ENCODE results near the gene GCH1. TPM values are rescaled to one million over a fixed set of nuclear protein-coding genes. Genes with fewer than 3 reads are reported as not detected.
"Not testable (repeated sequence)": the region's sequence is repeated elsewhere in the genome, so short reads cannot be mapped to it uniquely, and the experiment has no call there.

GCH1 gene
- total RNA-seq, 4 donors from 2014 or later: 2.2 to 5.0 (median 3.7) TPM

GRCh38 chr14:54877015-54877702 lies 25.5 kb downstream of the GCH1 start:
- peaks cover 0 to 13% (median 0%) of the 10 kb centered on the region in 3 donors for H3K4me1 ChIP-seq
- 78 to 90% methylated on average over 2 to 5 of the region's 5 CpGs for WGBS, 2 donors (ENCODE audit: low coverage in 1 of 2)
- no peaks in the 10 kb centered on the region for H3K36me3 ChIP-seq
- TF ChIP-seq CTCF (IDR thresholded peaks at IDR 0.05): no peak
- no peak overlapping the region for H3K27ac ChIP-seq
- no peaks in the 10 kb centered on the region for H3K27me3 ChIP-seq
- H3K4me3 ChIP-seq: no peak overlapping the region
- ATAC-seq: no peak
- H3K9me3 ChIP-seq: no peaks in the 10 kb centered on the region

- WGBS, 2 donors (ENCODE audit: low coverage in 1 of 2): 96 to 100% methylated on average over 1 to 2 of the region's 2 CpGs
- not testable (repeated sequence) for H3K4me3 ChIP-seq, ATAC-seq, H3K27me3 ChIP-seq, H3K4me1 ChIP-seq, H3K9me3 ChIP-seq, H3K27ac ChIP-seq, H3K36me3 ChIP-seq
Measured at GRCh38 chr14:54875648-54876047, 27.0 kb downstream of the GCH1 start.

- not testable (repeated sequence) for H3K36me3 ChIP-seq, H3K27me3 ChIP-seq, ATAC-seq, H3K9me3 ChIP-seq
- H3K4me1 ChIP-seq: peaks cover 0 to 23% (median 0%) of the 10 kb centered on the region in 3 donors
- 56 to 72% methylated on average over 3 to 11 of the region's 27 CpGs for WGBS, 2 donors (ENCODE audit: low coverage in 1 of 2)
- H3K27ac ChIP-seq: peak overlapping the region in 2 of 4 donors; percentile 23 to 53
- H3K4me3 ChIP-seq: peak overlapping the region; percentile 33 to 53
Measured at GRCh38 chr14:54870154-54871090, 32.2 kb downstream of the GCH1 start.

- 28 to 30% methylated on average over 2 to 3 of the region's 3 CpGs for WGBS, 2 donors (ENCODE audit: low coverage in 1 of 2)
- no peak for ATAC-seq
- H3K36me3 ChIP-seq: no peaks in the 10 kb centered on the region
Measured at GRCh38 chr14:54867011-54867410, 35.6 kb downstream of the GCH1 start.

GRCh38 chr14:54866588-54866987 lies 36.0 kb downstream of the GCH1 start:
- no peak overlapping the region for H3K4me3 ChIP-seq
- no peaks in the 10 kb centered on the region for H3K9me3 ChIP-seq
- no peak overlapping the region for H3K27ac ChIP-seq
- 60 to 79% methylated on average over 2 to 4 of the region's 4 CpGs for WGBS, 2 donors (ENCODE audit: low coverage in 1 of 2)
- H3K4me1 ChIP-seq: peaks cover 0 to 23% (median 0%) of the 10 kb centered on the region in 3 donors
- ATAC-seq: no peak
- TF ChIP-seq CTCF (IDR thresholded peaks at IDR 0.05) (no peak), POLR2A (IDR thresholded peaks at IDR 0.05) (no peak), POLR2AphosphoS5 (IDR thresholded peaks at IDR 0.05) (no peak), EP300 (IDR thresholded peaks at IDR 0.05) (no peak)
- no peaks in the 10 kb centered on the region for H3K36me3 ChIP-seq
- no peaks in the 10 kb centered on the region for H3K27me3 ChIP-seq

More at GRCh38 chr14:54867011-54867410, 35.6 kb downstream of the GCH1 start:
- Histone ChIP-seq H3K4me3 (no peak overlapping the region), H3K4me1 (peaks cover 0 to 23% (median 0%) of the 10 kb centered on the region in 3 donors), H3K9me3 (no peaks in the 10 kb centered on the region), H3K27ac (no peak overlapping the region), H3K27me3 (no peaks in the 10 kb centered on the region)
- TF ChIP-seq EP300 (IDR thresholded peaks at IDR 0.05) (no peak), POLR2A (IDR thresholded peaks at IDR 0.05) (no peak), POLR2AphosphoS5 (IDR thresholded peaks at IDR 0.05) (no peak), CTCF (IDR thresholded peaks at IDR 0.05) (no peak)

- H3K27ac ChIP-seq: no peak overlapping the region
- ATAC-seq: no peak
- no peaks in the 10 kb centered on the region for H3K9me3 ChIP-seq
- TF ChIP-seq CTCF (IDR thresholded peaks at IDR 0.05) (no peak), POLR2AphosphoS5 (IDR thresholded peaks at IDR 0.05) (no peak), POLR2A (IDR thresholded peaks at IDR 0.05) (no peak), EP300 (IDR thresholded peaks at IDR 0.05) (no peak)
- H3K4me1 ChIP-seq: peaks cover 0 to 11% (median 0%) of the 10 kb centered on the region in 3 donors
- no peaks in the 10 kb centered on the region for H3K36me3 ChIP-seq
- no peak overlapping the region for H3K4me3 ChIP-seq
- no peaks in the 10 kb centered on the region for H3K27me3 ChIP-seq
Measured at GRCh38 chr14:54864526-54864925, 38.1 kb downstream of the GCH1 start.

All from gastroesophageal sphincter (tissue), 4 donors.